CD1c-positive myeloid dendritic cell (primary cell): ENCODE measurements around the gene H6PD.

ENCODE experiments used
- DNase-seq: peaks from one replicate; pipeline ENCODE4 v3.0.0-alpha.2; 2016; ENCODE audit errors: extremely low spot score

H6PD gene

GRCh38 chr1:9256332-9256731 lies 21.8 kb downstream of the H6PD start:
- no peak for DNase-seq

- no peak for DNase-seq
Observed at GRCh38 chr1:9257851-9258250, 23.3 kb downstream of the H6PD start.

- no peak for DNase-seq
Observed at GRCh38 chr1:9258629-9259028, 24.1 kb downstream of the H6PD start.

- peak; percentile 42 for DNase-seq
Observed at GRCh38 chr1:9260059-9260766, 25.6 kb downstream of the H6PD start.

- DNase-seq = no peak
Observed at GRCh38 chr1:9261496-9261895, 26.9 kb downstream of the H6PD start.

- DNase-seq = no peak
Observed at GRCh38 chr1:9262096-9262986, 27.8 kb downstream of the H6PD start.

- no peak for DNase-seq
Observed at GRCh38 chr1:9263276-9263855, 28.8 kb downstream of the H6PD start.

GRCh38 chr1:9263984-9264872 lies 29.7 kb downstream of the H6PD start:
- DNase-seq = no peak

GRCh38 chr1:9265037-9265436 lies 30.5 kb downstream of the H6PD start:
- DNase-seq = no peak

- DNase-seq = no peak
Observed at GRCh38 chr1:9265968-9266367, 31.4 kb downstream of the H6PD start.

GRCh38 chr1:9267352-9267686 lies 32.7 kb downstream of the H6PD start:
- DNase-seq = no peak

- no peak for DNase-seq
Observed at GRCh38 chr1:9267827-9268581, 33.4 kb downstream of the H6PD start.

- no peak for DNase-seq
Observed at GRCh38 chr1:9269078-9269501, 34.5 kb downstream of the H6PD start.

GRCh38 chr1:9269721-9270120 lies 35.1 kb downstream of the H6PD start:
- no peak for DNase-seq

GRCh38 chr1:9270290-9270883 lies 35.8 kb downstream of the H6PD start:
- no peak for DNase-seq

- DNase-seq = no peak
Observed at GRCh38 chr1:9271283-9271682, 36.7 kb downstream of the H6PD start.

GRCh38 chr1:9271861-9272595 lies 37.5 kb downstream of the H6PD start:
- DNase-seq = no peak

GRCh38 chr1:9273177-9273576 lies 38.6 kb downstream of the H6PD start:
- no peak for DNase-seq

- DNase-seq = peak; percentile 48
Observed at GRCh38 chr1:9275161-9275560, 40.6 kb downstream of the H6PD start.

- peak; percentile 96 for DNase-seq
Observed at GRCh38 chr1:9275567-9276034, 41.0 kb downstream of the H6PD start.
